Endothelial cell of umbilical vein (primary cell): Measurements from ENCODE around the gene TBCD. TPM values are rescaled to one million over a fixed set of nuclear protein-coding genes. Genes with fewer than 3 reads are reported as not detected.

Experiments
- BruUV-seq: library from RNA; stranded (reverse); fragments of 400-500 nt; replicated peaks from 2 replicates; lab custom pipeline; 2021; lab: Mats Ljungman, UMichigan
- CTCF ChIA-PET: fragments of 300-600, 350-600 bp; sonication (Branson Sonifier 250); formaldehyde crosslinking; loops from one replicate; lab custom pipeline; 2021; ENCODE audit warnings: antibody characterized with exemption, inconsistent platforms; lab: Charles Lee
- POLR2A ChIA-PET: fragments of 300-600, 350-600 bp; sonication (Branson Sonifier 250); formaldehyde crosslinking; loops from one replicate; lab custom pipeline; 2021; ENCODE audit warnings: antibody characterized with exemption, inconsistent platforms; lab: Charles Lee
- DNase-seq: peaks from one replicate; pipeline ENCODE4 v3.0.0-alpha.2; 2011; ENCODE audit warnings: low read depth, low spot score
- FAIRE-seq: peaks from 2 replicates; lab custom pipeline; 2011; peaks lifted over from hg19 to GRCh38; lab: Jason Lieb, UNC
- H2AFZ ChIP-seq: 2 replicates; pipeline ENCODE4 v1.6.0; 2012; ENCODE audit warnings: low read depth, low read length, control low read depth, inconsistent platforms
- H3K27ac ChIP-seq: 2 replicates; pipeline ENCODE4 v1.5.1; 2011; ENCODE audit warnings: low read depth, mild to moderate bottlenecking, control low read depth, low read length, moderate library complexity; ENCODE audit not compliant: insufficient read depth
- H3K27me3 ChIP-seq, 2 experiments: 2 replicates each; pipeline versions ENCODE4 v1.6.0 to v1.6.1; 2011; ENCODE audit warnings: low read length in 2 of 2, mixed read lengths in 1 of 2; ENCODE audit not compliant: control insufficient read depth in 2 of 2, insufficient read depth in 2 of 2
- H3K36me3 ChIP-seq, 2 experiments: 2 replicates in 1 of 2; 3 replicates in 1 of 2; pipeline ENCODE4 v1.5.1; 2011; ENCODE audit warnings: low read length in 2 of 2, mild to moderate bottlenecking in 1 of 2, moderate library complexity in 1 of 2; ENCODE audit not compliant: control insufficient read depth in 2 of 2, insufficient read depth in 2 of 2; ENCODE audit errors: extremely low read depth in 1 of 2
- H3K4me1 ChIP-seq: 3 replicates; pipeline ENCODE4 v1.5.1; 2011; ENCODE audit warnings: mild to moderate bottlenecking, low read length; ENCODE audit not compliant: control insufficient read depth, insufficient read depth; ENCODE audit errors: extremely low read depth
- H3K4me2 ChIP-seq: 2 replicates; pipeline ENCODE4 v1.6.1; 2011; ENCODE audit warnings: low read length, control low read depth, mixed read lengths; ENCODE audit not compliant: insufficient read depth
- H3K4me3 ChIP-seq, 3 experiments: fragments of 200-600 bp in 1 of 3; sonication (generic), shearing (Covaris generic) in 1 of 3; replicated peaks in 1 of 3; 2 replicates each; pipeline ENCODE4 v1.5.1; 2011 to 2016; ENCODE audit warnings: control low read depth in 3 of 3, low read length in 3 of 3, mild to moderate bottlenecking in 2 of 3, inconsistent platforms in 1 of 3, low read depth in 1 of 3, moderate library complexity in 1 of 3; ENCODE audit not compliant: insufficient read depth in 1 of 3
- H3K79me2 ChIP-seq: 2 replicates; pipeline ENCODE4 v1.6.0; 2012; ENCODE audit warnings: low read length, inconsistent platforms; ENCODE audit not compliant: control insufficient read depth, insufficient read depth
- H3K9ac ChIP-seq: replicated peaks from 2 replicates; pipeline ENCODE3; 2011; ENCODE audit warnings: low read length, control low read depth; ENCODE audit not compliant: insufficient read depth; ENCODE audit errors: extremely low read depth
- H3K9me1 ChIP-seq: replicated peaks from 3 replicates; pipeline ENCODE4 v1.6.0; 2011; ENCODE audit warnings: mild to moderate bottlenecking, low read length; ENCODE audit not compliant: control insufficient read depth, insufficient read depth; ENCODE audit errors: extremely low read depth
- H3K9me3 ChIP-seq: replicated peaks from 2 replicates; pipeline ENCODE4 v1.5.1; 2012; ENCODE audit warnings: low read length, inconsistent platforms; ENCODE audit not compliant: control insufficient read depth, insufficient read depth
- H4K20me1 ChIP-seq: replicated peaks from 2 replicates; pipeline ENCODE3; 2011; ENCODE audit warnings: mild to moderate bottlenecking, low read length; ENCODE audit not compliant: control insufficient read depth, insufficient read depth; ENCODE audit errors: extremely low read depth
- EZH2 ChIP-seq: IDR thresholded peaks from 2 replicates; pipeline ENCODE4 v1.6.1; 2012; ENCODE audit warnings: borderline replicate concordance, low read depth, mild to moderate bottlenecking, moderate library complexity, low read length, inconsistent platforms; ENCODE audit not compliant: severe bottlenecking
- FOS ChIP-seq: IDR thresholded peaks from 2 replicates; pipeline ENCODE4 v1.6.1; 2011; ENCODE audit warnings: mild to moderate bottlenecking, low read length, moderate library complexity, borderline replicate concordance; ENCODE audit not compliant: insufficient read depth
- GATA2 ChIP-seq: IDR thresholded peaks from 2 replicates; pipeline ENCODE4 v1.7.0; 2011; ENCODE audit warnings: low read depth, mild to moderate bottlenecking, moderate library complexity, mixed read lengths, low read length; ENCODE audit not compliant: insufficient read length, insufficient read depth
- JUN ChIP-seq: IDR thresholded peaks from 2 replicates; pipeline ENCODE4 v1.6.1; 2011; ENCODE audit warnings: borderline replicate concordance, low read depth; ENCODE audit not compliant: insufficient read length, insufficient read depth
- MYC ChIP-seq: IDR thresholded peaks from one replicate; pipeline ENCODE4 v1.6.1; 2011; ENCODE audit warnings: mild to moderate bottlenecking, low read depth, low read length
- POLR2A ChIP-seq: IDR thresholded peaks from 2 replicates; pipeline ENCODE4 v1.6.1; 2012; ENCODE audit warnings: low read depth, mild to moderate bottlenecking, control low read depth, low read length
- POLR2AphosphoS5 ChIP-seq: IDR thresholded peaks from 2 replicates; pipeline ENCODE4 v1.6.1; 2012; ENCODE audit warnings: low read depth, mild to moderate bottlenecking, control low read depth, low read length, moderate library complexity; ENCODE audit not compliant: insufficient read depth
- dilution Hi-C: fragments of 300-500 bp; cut with MboI; formaldehyde crosslinking; loops from one replicate; pipeline ENCODE4 v1.15.0; 2019; ENCODE audit warnings: low sequenced_read_pairs; ENCODE audit not compliant: extremely low pct_ligation_motif_present
- intact Hi-C: fragments of 100-400 bp; cut with micrococcal nuclease; formaldehyde crosslinking; loops from one replicate; pipeline ENCODE4 v1.10.0; 2022
- polyA plus RNA-seq, 4 experiments: library from polyadenylated mRNA; depleted of rRNA in 3 of 4; stranded (reverse) in 3 of 4; unstranded in 1 of 4; fragments of >200 nt; gene quantifications; 2 replicates each; pipeline versions ENCODE4 v1.2.1 to v1.2.3, GENCODE V29; 2011 to 2012; ENCODE audit warnings: missing spikeins in 1 of 4
- total RNA-seq: library from RNA; stranded (reverse); gene quantifications from 2 replicates; pipeline ENCODE4 v1.2.3, GENCODE V29; 2021
- TF ChIP-seq, protein P1 (sequence below): IDR thresholded peaks from 2 replicates; pipeline ENCODE4 v1.6.1; 2011; ENCODE audit not compliant: insufficient read depth, insufficient read length
- TF ChIP-seq, protein P2 (sequence below), 2 donors: IDR thresholded peaks; 1 replicate in 1 of 2; 2 replicates in 1 of 2; pipeline ENCODE4 v1.5.1; 2011; ENCODE audit warnings: low read length in 2 of 2, mild to moderate bottlenecking in 2 of 2, moderate library complexity in 2 of 2, control low read depth in 1 of 2, inconsistent platforms in 1 of 2, low read depth in 1 of 2; ENCODE audit not compliant: insufficient read depth in 1 of 2; ENCODE audit errors: extremely low read depth in 1 of 2

The TBCD gene
- total and polyA plus RNA-seq, 2 donors (not counting 3 experiments of a cell fraction or from before 2014, with no cell fraction given): 121 to 145 TPM

DNA sequence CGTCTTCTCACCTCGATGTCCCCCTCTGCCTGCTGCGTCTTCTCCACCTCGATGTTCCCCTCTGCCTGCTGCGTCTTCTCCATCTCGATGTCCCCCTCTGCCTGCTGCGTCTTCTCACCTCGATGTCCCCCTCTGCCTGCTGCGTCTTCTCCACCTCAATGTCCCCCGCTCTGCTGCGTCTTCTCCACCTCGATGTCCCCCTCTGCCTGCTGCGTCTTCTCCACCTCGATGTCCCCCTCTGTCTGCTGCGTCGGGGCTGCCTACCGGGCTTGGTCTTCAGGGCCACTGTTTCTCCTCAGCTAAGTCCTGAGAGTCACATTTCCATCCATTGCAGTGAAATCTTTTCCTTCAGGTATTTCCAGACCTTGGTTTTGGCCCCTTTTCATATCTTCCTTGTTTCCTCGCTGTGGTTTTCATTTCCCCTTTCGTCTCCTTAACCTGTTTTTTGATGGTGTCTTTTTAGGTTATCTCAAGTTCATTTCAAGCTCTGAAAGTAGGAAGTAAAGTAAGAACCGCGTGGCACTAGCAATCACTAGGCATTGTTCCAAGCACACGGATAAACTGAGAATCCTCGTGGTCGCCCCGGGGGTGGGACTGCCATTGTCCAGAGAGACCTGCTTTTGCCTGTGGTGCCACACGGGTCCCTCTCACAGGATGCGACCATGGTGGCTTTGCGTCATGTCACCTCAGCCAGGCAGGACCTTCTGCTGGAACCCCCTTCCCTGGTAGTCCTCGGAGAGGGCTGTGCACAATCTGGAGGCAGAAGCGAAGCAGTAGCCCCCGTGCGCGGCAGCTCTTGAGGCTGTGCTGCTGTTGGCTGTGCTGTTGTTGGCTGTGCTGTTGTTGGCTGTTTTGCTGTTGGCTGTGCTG is 97.4 kb downstream of the TBCD start:
- Histone ChIP-seq H3K9ac (no peak overlapping the region), H3K4me3 (no peak overlapping the region), H3K4me2 (peak overlapping the region; percentile 24), H4K20me1 (no peaks in the 10 kb centered on the region), H3K36me3 (peaks cover 3 to 6% of the 10 kb centered on the region in 2 experiments), H3K9me1 (no peaks in the 10 kb centered on the region), H3K27ac (no peak overlapping the region), H3K79me2 (peaks cover 82% of the 10 kb centered on the region), H2AFZ (no peak overlapping the region), H3K27me3 (no peaks in the 10 kb centered on the region), H3K9me3 (no peaks in the 10 kb centered on the region), H3K4me1 (peaks cover 28% of the 10 kb centered on the region)
- POLR2A ChIA-PET: no interaction called here
- CTCF ChIA-PET: interaction anchor here (0.9 to 2.1 kb wide), 3 partner anchors 11 to 67 kb away, joined by 3 to 4 read pairs (median 4); no protein-coding TSS in a partner anchor
- BruUV-seq: no TSS peak
- TF ChIP-seq, protein P1, sequence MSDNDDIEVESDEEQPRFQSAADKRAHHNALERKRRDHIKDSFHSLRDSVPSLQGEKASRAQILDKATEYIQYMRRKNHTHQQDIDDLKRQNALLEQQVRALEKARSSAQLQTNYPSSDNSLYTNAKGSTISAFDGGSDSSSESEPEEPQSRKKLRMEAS: no peak
- TF ChIP-seq, protein P2, sequence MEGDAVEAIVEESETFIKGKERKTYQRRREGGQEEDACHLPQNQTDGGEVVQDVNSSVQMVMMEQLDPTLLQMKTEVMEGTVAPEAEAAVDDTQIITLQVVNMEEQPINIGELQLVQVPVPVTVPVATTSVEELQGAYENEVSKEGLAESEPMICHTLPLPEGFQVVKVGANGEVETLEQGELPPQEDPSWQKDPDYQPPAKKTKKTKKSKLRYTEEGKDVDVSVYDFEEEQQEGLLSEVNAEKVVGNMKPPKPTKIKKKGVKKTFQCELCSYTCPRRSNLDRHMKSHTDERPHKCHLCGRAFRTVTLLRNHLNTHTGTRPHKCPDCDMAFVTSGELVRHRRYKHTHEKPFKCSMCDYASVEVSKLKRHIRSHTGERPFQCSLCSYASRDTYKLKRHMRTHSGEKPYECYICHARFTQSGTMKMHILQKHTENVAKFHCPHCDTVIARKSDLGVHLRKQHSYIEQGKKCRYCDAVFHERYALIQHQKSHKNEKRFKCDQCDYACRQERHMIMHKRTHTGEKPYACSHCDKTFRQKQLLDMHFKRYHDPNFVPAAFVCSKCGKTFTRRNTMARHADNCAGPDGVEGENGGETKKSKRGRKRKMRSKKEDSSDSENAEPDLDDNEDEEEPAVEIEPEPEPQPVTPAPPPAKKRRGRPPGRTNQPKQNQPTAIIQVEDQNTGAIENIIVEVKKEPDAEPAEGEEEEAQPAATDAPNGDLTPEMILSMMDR (IDR thresholded peaks at IDR 0.05; ENCODE audit: extremely low read depth in 1 of 2, insufficient read depth in 1 of 2, low read depth in 1 of 2, low read length in 2 of 2): no peak
- TF ChIP-seq GATA2 (no peak), POLR2AphosphoS5 (no peak), FOS (no peak), MYC (no peak), POLR2A (no peak), JUN (no peak), EZH2 (no peak)
- dilution Hi-C loops: no loop called here
- intact Hi-C loops: loop anchor here (10.0 kb wide), 1 partner anchor 395 kb away; the partner anchor contains the start of genes CYBC1 and NARF
- FAIRE-seq (no peak), DNase-seq (peak; percentile 37)
